ENCODE data around the gene CMTM6. TPM values are rescaled to one million over a fixed set of nuclear protein-coding genes. Genes with fewer than 3 reads are reported as not detected.

Gene CMTM6
- polyA plus RNA-seq, 2 of the 4 experiments (the other 2 are of a cell fraction), result 49.5 to 65.6 TPM

DNA sequence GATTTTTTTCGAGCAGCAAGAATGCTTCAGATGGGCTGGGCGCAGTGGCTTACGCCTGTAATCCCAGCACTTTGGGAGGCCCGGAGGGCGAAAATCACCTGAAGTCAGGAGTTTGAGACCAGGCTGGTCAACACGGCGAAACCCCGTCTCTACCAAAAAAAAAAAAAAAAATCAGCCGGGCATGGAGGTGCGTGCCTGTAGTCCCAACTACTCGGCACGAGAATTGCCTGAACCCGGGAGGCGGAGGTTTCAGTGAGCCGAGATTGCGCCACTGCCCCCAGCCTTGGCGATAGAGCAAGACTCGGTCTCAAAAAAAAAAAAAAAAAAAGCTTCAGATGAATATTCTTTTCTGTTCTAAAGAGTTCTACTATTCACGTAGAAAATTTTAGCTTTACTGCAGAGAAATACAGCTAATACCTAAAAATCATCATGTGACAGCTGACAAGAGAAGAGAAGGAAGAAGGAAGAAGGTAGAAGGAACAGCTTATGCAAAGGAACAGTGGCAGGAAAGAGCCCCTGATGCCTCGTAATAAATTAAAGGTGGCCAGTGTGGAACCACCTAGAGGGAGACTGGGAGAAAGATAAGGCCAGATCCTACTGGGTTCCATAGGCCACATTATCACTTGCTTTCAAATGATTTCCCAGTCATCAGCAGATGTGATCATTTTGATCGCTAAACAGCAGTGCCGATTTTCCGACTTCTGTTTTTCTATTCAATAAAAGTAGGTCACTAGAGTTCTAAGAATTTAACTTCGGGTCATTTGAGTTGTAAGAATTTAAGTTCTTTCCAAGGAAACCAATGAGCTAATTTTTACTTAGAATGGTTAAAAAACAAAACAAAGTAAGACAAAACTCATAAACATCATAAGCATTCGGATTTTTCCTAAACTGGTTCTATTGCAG lies 1.5 kb downstream of the CMTM6 start:
- ATAC-seq (no peak), FAIRE-seq (peak; percentile 78), DNase-seq (ENCODE audit: low read depth in 1 of 2, low spot score in 1 of 2) (no peak)
- ChIA-PET CTCF (interaction anchor here (0.8 to 1.6 kb wide), 4 partner anchors 9 to 324 kb away, joined by 3 to 4 read pairs (median 3); no protein-coding TSS in a partner anchor), POLR2A (interaction anchor here (1.2 kb wide), 1 partner anchor 69 kb away, joined by 3 read pairs; the partner anchor contains the start of gene DYNC1LI1)
- Histone ChIP-seq H3K27ac (no peak overlapping the region; a peak in 1 of 6 replicates), H3K4me2 (peak overlapping the region; percentile 97), H3K9me3 (no peaks in the 10 kb centered on the region), H3K4me1 (peaks cover 15% of the 10 kb centered on the region; the same call in 2 of the 3 replicates), H3K4me3 (peak overlapping the region; percentile 88)
- WGBS (ENCODE audit: missing lambda C conversion rate), result 88% methylated on average over 25 of the region's 25 CpGs
- TF ChIP-seq RAD21 (conservative IDR thresholded peaks at IDR 0.05 in 1 of 2, IDR thresholded peaks at IDR 0.05 in 1 of 2) (no peak), RFX5 (IDR thresholded peaks at IDR 0.05) (no peak), PBX3 (IDR thresholded peaks at IDR 0.05) (no peak), EHF (CRISPR knock-in tag; IDR thresholded peaks at IDR 0.05) (no peak), CBX2 (IDR thresholded peaks at IDR 0.05; ENCODE audit: borderline replicate concordance, low read depth) (no peak), KDM1A (IDR thresholded peaks at IDR 0.05; ENCODE audit: low read depth) (no peak), FOSL2 (IDR thresholded peaks at IDR 0.05) (no peak), FOSL2 (CRISPR knock-in tag; IDR thresholded peaks at IDR 0.05) (no peak), BHLHE40 (IDR thresholded peaks at IDR 0.05; ENCODE audit: low read depth, low read length) (no peak), NR3C1 (IDR thresholded peaks at IDR 0.05) (no peak), MAZ (IDR thresholded peaks at IDR 0.05; ENCODE audit: borderline replicate concordance, low read depth, low read length) (no peak), HES2 (IDR thresholded peaks at IDR 0.05) (no peak)
- TF ChIP-seq, protein P1, sequence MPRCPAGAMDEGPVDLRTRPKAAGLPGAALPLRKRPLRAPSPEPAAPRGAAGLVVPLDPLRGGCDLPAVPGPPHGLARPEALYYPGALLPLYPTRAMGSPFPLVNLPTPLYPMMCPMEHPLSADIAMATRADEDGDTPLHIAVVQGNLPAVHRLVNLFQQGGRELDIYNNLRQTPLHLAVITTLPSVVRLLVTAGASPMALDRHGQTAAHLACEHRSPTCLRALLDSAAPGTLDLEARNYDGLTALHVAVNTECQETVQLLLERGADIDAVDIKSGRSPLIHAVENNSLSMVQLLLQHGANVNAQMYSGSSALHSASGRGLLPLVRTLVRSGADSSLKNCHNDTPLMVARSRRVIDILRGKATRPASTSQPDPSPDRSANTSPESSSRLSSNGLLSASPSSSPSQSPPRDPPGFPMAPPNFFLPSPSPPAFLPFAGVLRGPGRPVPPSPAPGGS (IDR thresholded peaks at IDR 0.05), result no peak

DNA sequence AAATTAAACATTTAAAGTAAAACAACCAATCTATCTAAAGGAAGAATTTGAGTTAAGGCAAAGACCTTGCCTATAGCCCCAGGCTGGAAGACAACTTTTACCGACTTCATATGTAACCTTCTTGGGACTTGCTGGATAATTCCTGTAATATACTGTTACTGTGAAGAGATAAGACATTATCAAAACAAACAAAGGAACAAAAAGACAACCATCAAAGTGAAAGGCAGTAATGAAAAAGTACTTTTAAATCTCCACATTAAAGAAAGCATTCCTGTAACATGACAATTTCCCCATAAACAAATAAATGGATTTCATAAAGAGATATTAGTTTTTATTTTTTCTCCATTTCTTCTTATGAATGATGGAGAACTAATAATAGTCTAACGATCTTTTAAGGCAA lies 2.4 kb downstream of the CMTM6 start:
- Histone ChIP-seq H3K9me3 (no peaks in the 10 kb centered on the region), H3K4me2 (peak overlapping the region; percentile 97; the same call in 2 of the 3 replicates), H3K4me1 (peaks cover 15% of the 10 kb centered on the region; the same call in 2 of the 3 replicates), H3K27ac (no peak overlapping the region), H3K4me3 (no peak overlapping the region)
- ChIA-PET CTCF (no interaction called here), POLR2A (no interaction called here)
- no peak for FAIRE-seq
- TF ChIP-seq EHMT2 (IDR thresholded peaks at IDR 0.05; ENCODE audit: low read depth) (no peak), MYC (IDR thresholded peaks at IDR 0.05; ENCODE audit: borderline replicate concordance, low read length) (no peak), NPAS2 (CRISPR knock-in tag; IDR thresholded peaks at IDR 0.05; ENCODE audit: borderline replicate concordance) (no peak), ZSCAN20 (CRISPR knock-in tag; IDR thresholded peaks at IDR 0.05) (no peak), CHD2 (IDR thresholded peaks at IDR 0.05; ENCODE audit: low read length, partially characterized antibody) (no peak), SMC3 (IDR thresholded peaks at IDR 0.05) (no peak)
- no peak for DNase-seq (ENCODE audit: low read depth in 1 of 2, low spot score in 1 of 2)
- no peak for ATAC-seq
- 71% methylated on average over 2 of the region's 2 CpGs for WGBS (ENCODE audit: missing lambda C conversion rate)

DNA sequence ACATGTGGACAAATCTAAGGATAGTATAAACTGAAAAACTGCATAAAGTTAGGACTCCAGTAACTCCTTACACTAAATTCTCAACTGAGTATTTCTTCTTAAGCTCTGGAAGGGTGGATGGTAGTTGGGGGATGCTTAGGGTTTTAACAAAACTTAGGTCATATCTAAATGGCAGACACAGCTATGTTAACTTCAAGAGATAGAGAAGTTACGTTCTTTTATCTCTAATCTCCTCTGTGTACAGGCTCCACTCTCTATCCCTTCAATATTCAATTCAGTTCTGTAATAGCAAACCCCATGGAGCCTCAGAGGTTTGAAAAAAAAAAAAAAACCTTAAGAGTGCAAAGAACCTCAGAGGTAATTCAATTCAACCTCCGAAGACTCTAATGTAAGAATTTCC lies 3.1 kb downstream of the CMTM6 start:
- ATAC-seq, result no peak
- POLR2A ChIA-PET, result no interaction called here

More for the DNA sequence above, 3.1 kb downstream of the CMTM6 start:
- DNase-seq (ENCODE audit: low read depth in 1 of 2, low spot score in 1 of 2), result no peak
- Histone ChIP-seq H3K9me3 (no peaks in the 10 kb centered on the region), H3K4me1 (peaks cover 15% of the 10 kb centered on the region; the same call in 2 of the 3 replicates), H3K4me2 (no peak overlapping the region), H3K4me3 (no peak overlapping the region), H3K27ac (no peak overlapping the region)
- FAIRE-seq, result no peak
- no peak for TF ChIP-seq FOSL2 (IDR thresholded peaks at IDR 0.05)
- no peak for TF ChIP-seq FOSL2 (CRISPR knock-in tag; IDR thresholded peaks at IDR 0.05)
- TF ChIP-seq, protein P1 (IDR thresholded peaks at IDR 0.05), result no peak
- TF ChIP-seq ZNF302 (CRISPR knock-in tag; IDR thresholded peaks at IDR 0.05), result no peak
- WGBS (ENCODE audit: missing lambda C conversion rate), result 89% methylated on average over 2 of the region's 2 CpGs
- CTCF ChIA-PET, result interaction anchor here (2.1 kb wide), 2 partner anchors 10 to 32 kb away, joined by 13 read pairs; no protein-coding TSS in a partner anchor
